T follicular helper cell (primary cell): ENCODE measurements around the gene POLR1H.
A peak's percentile ranks its signal among the peaks of the same experiment; 100 is the strongest.

Source experiments
- DNase-seq: peaks from one replicate; pipeline ENCODE4 v3.0.0-alpha.2; 2020; ENCODE audit warnings: low read depth

POLR1H gene

DNA sequence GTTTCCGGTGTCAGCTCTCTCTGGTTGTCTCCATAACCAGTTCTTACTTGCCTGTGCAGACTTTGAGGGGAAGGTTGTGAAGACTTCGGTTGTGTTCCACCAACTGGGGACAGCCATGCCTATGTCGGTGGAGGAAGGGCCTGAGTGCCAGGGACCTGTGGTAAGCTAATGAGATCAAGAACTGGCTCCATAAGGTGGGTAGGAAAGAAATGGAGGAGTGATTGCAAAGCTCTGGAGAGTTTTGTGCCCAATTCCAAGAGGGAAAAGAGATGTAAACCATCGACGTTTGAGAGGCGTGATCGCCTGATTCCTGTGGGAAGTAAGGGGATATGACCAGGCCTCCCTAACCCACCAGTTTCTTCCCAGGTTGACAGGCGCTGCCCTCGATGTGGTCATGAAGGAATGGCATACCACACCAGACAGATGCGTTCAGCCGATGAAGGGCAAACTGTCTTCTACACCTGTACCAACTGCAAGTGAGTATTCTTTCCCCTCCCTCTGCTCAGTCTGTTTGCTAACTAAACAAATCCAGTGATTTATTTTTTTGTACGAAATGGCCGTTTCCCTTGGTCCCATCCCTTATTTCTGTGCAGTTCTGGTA is 893 bp downstream of the POLR1H start:
- DNase-seq, result no peak

GRCh38 chr6:30062471-30063178 is 1.6 kb downstream of the POLR1H start:
- DNase-seq, result no peak

DNA sequence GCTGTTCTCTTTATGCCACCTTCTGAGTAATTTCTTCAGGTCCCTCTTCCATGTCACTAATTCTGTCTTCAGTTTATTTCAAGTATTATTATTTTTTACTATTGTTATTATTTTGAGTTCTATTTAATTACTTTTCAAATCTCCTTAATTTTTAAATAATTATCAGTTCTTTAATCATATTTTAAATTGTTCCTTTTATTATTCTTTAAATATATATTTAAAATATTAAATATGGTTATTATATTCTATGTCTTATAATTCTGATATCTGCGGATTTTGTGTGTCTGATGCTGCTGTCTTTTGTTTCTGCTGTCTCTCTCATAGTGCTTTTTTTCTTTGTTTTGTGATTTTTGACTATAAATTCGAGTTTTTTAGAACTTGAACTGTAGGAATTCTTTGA is 2.2 kb downstream of the POLR1H start:
- no peak for DNase-seq

DNA sequence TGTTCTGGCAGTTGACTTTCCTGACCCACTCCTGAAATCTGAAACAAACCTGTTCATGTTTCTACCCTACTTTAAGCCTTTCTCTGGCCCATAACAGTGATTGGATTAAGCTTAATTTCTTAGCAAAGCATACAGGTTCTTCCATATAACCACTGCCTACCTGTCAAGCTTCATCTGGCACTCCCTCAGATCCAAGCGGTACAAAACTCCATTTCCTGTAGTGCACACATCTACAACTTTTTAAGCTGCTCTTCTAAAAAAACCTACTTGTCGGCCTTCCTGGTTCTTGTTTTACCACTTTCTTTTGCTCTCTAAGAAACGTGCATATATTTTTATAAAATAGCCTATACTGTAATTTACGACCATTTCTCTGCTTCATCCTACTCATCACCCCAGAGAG is 5.0 kb downstream of the POLR1H start:
- DNase-seq, result no peak

DNA sequence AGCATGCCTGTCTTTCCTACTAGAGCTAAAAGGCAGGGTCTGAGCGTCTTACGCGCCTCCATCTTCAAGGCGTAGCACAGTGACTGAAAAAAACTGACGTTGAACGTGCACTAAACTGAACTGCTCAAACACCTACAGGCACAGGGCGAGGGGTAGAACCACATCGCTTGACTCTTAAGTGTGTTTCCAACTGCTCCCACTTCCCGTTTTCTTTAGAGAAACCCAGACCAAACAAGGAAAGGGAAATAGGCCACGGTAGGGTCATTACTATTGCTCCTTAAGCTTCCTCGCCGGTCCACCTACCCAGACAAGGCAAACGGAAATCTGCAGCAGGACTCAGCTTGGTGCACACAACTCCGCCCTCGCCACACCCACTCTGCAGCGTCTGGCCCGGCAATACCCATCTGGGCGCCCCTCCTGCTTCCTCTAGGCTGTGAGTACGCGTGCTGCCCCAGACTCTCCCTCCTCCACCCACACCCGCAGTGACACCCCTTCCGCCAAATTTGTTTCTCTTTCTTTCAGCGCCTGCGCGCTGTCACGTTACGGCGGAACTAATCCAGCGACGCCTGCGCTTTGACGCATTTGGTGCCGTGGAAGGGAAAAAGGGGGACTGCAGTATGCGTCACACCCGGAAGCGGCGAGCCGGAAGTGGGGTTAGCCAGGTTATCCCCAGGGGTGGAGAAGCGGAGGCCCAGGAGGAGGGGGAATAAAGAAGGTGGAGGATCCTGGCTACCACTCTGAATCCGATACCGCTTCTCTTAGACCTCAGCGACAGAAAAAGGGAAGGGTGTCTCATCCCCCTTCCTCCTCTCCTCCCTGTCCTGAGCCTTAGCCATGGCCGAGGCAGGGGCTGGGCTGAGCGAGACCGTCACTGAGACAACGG is 5.8 kb downstream of the POLR1H start, which contains the start of gene PPP1R11:
Gene PPP1R11 (plus strand): TSS at position 622 of the 883 bp plus-strand sequence. CDS start 213 bp downstream, at position 835.
- peak; percentile 97 for DNase-seq

DNA sequence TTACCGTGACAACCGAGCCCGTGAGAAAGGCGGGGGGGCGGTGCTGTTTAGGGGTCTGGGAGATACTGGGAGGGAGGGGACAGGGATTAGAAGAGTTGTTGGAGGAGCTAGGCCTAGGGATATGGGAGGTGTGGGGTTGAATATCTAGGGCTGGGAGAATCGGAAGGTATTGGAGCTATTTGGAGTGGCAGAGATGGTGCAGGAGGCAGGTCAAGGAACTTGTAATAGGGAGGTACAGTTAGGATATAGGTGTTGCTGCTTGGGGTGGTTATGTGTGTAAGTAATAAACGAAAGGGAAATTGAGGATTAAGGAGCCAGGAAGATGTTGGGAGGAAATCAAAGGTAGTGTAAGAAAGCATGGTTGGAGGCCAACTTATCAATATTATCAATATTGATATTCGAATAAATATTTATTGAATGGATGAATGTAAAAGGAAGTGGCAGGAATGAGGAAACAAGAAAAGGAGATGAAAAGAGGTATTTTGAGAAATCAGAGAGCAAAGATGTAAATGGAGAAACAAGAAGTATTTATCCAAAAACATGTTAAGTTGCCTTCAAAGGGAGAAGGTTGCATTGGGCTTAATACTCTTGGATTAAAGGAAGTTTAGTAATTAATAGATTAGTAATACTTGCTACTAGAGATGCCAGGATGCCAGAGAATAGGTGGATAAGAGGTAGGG is 6.5 kb downstream of the POLR1H start:
- DNase-seq, result no peak

- no peak for DNase-seq
These were observed 10.2 kb downstream of the POLR1H start for GRCh38 chr6:30071081-30071818.

GRCh38 chr6:30071858-30072257 is 10.8 kb downstream of the POLR1H start:
- no peak for DNase-seq

DNA sequence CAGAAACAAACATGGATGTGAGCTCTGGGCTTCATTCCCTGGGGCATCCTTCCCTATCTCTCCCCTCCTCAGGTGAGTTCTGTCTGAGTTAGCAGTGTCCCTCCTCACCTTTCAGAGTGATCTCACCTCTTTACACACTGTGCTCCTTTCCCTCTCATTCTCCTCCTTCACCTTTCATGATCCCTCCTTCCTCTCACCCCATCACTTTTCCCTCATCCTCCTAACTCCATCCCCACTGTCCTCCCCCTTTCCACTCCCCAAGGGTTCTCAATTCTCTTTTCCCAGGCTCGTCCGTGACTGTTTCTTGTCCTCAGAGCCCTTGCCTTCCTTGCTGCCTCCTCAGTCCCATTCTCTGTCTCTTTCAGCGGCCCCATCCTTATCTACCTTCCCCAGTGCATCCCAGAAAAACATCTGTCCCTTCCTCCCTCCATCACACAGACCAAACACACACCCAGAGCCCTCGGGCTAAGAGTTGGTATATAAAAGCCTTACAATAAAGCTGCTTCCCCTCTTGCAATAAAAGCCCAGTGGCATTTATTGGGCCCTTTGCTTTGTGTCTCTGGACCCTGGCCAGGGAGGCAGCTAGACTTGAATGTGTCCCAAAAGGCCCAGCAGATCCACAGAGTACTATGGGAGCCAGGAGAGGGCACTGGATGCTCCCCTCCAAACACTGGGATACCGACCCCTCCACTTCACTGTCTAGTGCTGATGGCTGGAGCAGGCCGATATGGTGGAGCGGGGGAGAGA is 12.6 kb downstream of the POLR1H start:
- no peak for DNase-seq

- no peak for DNase-seq
These were observed 13.4 kb downstream of the POLR1H start for GRCh38 chr6:30074331-30075093.

GRCh38 chr6:30075094-30075789 is 14.2 kb downstream of the POLR1H start, which contains the start of gene RNF39:
Gene RNF39 (minus strand): TSS chr6:30075769. CDS start chr6:30075585, 184 bp downstream.
- DNase-seq, result no peak

GRCh38 chr6:30075790-30076732 is 15.0 kb downstream of the POLR1H start:
- DNase-seq, result no peak

DNA sequence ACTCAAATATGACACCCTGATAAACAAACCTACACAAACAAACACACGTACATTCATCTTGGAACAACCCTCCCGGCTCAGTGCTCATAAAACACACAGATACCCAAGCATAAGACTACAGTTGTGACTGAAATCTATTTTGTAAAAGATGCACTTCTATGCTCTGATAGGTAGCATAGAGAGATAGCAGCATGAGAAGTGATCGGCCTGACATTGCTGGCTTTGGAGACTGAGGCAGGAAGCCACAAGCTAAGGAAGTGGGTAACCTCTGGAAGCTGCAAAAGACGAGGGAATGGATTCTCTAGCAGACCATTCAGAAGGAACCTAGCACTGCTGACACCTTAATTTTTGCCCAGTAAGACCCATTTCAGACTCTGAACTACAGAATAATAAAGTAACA is 16.2 kb downstream of the POLR1H start:
- no peak for DNase-seq

DNA sequence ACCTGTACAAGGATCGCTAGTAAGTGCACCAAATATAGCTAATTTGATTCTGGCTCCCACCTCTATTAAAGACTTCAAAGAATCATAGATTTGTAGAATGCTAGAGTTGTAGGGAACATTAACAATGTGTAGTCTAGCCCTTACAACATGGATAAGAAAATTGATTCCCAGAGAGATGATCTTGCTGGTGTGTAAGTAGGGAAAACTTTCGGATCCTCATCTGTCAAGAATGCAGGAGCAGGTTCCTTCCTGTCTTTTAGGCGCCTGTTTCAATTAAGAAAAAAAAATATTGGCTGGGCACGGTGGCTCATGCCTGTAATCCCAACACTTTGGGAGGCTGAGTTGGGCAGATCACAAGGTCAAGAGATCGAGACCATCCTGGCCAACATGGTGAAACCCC is 26.8 kb downstream of the POLR1H start:
- no peak for DNase-seq

GRCh38 chr6:30091577-30092381 is 30.7 kb downstream of the POLR1H start:
- DNase-seq, result no peak

GRCh38 chr6:30092852-30093543 is 31.9 kb downstream of the POLR1H start:
- no peak for DNase-seq
